Fibroblast of skin of left quadriceps (primary cell): ENCODE data around the gene FTCD.
"Not testable (repeated sequence)": the region's sequence is repeated elsewhere in the genome, so short reads cannot be mapped to it uniquely, and the experiment has no call there.

Experiments
- DNase-seq, 2 experiments: peaks; one replicate each; pipeline ENCODE4 v3.0.0-alpha.2; 2013; ENCODE audit warnings: low read depth in 2 of 2

The FTCD gene

DNA sequence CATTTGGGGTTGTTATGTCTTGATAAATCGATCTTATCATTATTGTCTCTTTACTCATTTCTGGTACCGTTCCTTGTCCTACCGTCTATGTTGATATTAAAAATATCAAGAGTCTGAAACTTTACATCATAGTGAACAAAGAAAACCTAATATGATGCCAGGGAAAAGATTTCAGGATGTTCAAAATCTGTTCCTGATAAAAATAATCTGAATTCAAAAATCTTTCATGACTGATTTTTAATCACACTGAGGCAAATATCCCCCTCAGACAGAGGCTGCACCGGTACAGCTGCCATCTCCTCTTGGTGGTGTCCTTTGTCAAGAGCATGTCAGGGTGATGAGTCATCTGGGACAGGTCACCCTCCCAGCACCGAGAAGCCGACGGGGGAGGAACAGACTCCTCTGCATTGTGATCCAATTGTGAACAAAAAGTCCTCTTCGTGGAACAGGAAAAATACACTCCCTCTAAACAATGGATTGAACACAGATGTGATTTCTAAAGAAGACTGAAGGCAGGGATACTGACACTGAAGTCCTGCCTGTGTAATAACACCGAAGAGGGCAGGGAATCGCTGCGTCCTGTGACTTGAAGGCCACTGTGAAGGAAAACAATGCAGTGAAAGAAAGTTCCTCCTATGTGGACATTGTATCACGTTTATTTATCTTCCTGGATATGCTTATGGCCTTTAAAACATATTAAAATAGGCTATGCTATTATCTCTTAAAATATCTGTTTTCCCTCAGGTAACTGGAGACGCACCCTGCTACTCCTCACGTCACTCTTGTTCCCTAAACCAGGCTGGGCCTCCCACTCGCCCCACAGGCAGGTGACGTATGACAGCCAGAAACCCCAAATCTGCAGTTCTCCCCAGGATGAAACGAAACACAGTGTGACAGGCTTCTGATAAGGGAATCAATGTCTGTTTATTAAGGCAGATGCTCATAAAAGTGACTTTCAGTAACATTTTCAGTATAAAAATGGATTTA, 33.1 kb upstream of the FTCD start:
- DNase-seq: no peak

DNA sequence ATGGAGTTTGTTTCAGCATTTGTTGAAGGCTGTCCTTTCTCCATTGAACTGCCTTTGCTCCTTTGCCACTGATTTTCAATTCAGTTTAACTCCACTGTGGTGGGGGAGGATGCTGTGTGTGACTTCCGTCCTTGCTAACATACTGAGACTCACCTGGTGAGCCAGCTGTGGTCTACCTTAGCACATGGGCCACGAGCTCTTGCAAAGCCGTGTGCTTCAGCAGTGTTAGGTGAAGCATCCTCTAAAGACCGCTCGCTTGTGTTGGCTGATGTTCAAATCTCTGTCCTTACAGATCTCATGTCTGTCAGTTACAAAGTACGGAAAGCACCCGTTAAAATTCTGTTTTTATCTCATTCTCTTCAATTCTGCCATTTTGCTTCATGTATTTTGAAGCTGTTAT, 32.4 kb upstream of the FTCD start:
- DNase-seq: no peak

DNA sequence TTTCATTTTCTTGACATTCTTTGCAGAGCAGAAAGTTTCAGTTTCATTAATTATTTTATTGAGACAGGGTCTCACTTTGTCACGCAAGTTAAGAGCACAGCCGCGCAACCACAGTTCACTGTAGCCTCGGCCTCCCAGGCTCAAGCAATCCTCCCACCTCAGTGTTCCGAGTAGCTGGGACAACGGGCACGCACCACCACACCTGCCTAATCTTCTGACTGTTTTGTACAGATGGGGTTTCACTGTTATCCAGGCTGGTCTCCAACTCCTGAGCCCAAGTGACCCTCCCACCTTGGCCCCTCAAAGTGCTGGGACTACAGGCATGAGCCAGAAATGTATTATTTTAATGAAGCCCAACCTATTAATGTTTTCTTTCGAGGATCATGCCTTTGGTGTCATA, 31.9 kb upstream of the FTCD start:
- DNase-seq: no peak

DNA sequence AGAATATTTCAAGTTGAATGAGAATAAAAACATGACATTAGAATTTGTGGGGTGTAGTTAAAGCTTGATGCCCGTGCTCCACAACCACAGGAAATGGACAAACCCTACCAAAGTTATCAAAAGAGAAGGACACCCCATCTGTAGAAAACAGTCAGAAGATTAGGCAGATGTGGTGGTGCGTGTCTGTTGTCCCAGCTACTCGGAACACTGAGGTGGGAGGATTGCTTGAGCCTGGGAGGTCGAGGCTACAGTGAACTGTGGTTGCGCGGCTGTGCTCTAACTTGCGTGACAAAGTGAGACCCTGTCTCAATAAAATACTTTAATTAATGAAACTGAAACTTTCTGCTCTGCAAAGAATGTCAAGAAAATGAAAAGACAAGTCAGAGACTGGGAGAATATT, 30.3 kb upstream of the FTCD start:
- DNase-seq: no peak

DNA sequence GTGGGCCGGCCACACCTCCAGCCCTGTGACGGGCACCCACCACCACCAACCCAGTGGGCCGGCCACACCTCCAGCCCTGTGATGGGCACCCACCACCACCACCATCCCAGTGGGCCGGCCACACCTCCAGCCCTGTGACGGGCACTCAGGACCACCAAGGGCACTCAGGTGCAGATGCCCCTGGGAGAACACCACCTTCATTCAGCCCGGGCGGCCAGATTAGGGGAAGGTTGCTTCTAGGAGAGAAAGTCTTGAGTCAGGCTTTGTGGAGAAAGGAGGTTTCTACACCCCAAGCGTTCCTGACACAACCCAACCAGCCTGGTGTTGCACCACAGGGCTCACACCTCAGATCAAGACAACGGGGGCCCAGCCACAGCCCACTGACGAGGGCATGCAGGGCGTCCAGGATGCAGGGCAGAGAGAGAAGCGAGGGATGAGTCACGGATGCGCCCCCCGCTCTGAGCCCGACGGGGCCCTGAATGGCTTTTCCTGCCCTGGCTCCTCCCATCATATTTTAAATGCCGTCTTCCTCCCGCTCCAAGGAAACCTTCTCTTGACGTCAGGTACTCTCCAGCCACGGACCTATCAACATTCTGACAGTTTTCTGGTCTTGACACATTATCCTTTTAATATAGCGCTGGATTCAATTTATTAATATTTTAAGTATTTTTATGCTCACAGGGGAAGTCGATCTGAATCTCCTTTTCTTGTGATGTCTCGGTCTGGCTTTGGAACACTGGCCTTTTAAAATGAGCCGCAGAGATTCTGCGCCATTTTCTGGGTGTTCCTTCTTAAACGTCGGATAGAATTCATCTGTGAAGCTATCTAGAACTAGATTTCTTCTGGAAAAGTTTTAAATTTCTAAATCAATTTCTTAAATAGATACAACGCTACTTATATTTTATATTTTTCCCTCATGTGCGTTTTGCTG, 29.5 kb upstream of the FTCD start:
- peak; percentile 78 to 79 for DNase-seq

DNA sequence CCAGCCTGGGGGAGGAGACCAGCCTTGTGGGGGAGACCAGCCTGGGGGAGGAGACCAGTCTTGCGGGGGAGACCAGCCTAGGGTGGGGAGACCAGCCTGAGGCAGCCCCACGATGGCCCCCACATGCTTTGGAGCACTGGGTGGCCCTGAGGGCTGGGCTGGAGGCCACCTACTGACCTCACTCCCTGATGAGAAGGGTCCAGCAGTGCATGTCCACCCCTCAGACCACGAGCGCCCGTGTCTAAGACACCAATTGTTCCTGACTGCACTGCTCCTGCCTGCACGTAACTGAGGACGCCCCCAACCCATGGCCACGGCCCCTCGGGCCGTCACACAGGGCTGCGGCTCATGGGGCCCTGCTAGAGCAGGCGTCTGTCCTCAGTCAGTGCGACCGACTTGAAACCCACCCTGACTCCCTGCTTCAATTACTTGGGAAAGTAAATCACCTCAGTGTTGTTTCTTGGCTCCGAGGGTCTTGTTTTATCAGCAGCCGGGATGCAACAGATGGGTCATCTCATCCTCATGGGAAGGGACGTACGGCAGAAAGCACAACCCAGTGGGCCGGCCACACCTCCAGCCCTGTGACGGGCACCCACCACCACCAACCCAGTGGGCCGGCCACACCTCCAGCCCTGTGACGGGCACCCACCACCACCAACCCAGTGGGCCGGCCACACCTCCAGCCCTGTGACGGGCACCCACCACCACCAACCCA, 28.7 kb upstream of the FTCD start, which contains the start of gene SPATC1L:
Gene SPATC1L, minus strand, starts transcription at position 550 of the 715 bp plus-strand sequence. CDS start 1,643 bp downstream, outside the sequence.
- peak; percentile 48 to 51 for DNase-seq

DNA sequence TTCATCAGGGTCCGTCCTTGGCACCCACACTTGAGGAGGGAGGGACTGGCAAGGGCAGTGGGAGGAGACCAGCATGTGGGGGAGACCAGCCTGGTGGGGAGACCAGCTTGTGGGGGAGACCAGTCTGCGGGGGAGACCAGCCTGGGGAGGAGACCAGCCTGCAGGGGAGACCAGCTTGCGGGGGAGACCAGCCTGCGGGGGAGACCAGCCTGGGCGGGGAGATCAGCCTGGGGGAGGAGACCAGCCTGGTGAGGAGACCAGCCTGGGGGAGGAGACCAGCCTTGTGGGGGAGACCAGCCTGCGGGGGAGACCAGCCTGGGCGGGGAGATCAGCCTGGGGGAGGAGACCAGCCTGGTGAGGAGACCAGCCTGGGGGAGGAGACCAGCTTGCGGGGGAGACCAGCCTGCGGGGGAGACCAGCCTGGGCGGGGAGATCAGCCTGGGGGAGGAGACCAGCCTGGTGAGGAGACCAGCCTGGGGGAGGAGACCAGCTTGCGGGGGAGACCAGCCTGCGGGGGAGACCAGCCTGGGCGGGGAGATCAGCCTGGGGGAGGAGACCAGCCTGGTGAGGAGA, 28.0 kb upstream of the FTCD start:
- not testable (repeated sequence) for DNase-seq

DNA sequence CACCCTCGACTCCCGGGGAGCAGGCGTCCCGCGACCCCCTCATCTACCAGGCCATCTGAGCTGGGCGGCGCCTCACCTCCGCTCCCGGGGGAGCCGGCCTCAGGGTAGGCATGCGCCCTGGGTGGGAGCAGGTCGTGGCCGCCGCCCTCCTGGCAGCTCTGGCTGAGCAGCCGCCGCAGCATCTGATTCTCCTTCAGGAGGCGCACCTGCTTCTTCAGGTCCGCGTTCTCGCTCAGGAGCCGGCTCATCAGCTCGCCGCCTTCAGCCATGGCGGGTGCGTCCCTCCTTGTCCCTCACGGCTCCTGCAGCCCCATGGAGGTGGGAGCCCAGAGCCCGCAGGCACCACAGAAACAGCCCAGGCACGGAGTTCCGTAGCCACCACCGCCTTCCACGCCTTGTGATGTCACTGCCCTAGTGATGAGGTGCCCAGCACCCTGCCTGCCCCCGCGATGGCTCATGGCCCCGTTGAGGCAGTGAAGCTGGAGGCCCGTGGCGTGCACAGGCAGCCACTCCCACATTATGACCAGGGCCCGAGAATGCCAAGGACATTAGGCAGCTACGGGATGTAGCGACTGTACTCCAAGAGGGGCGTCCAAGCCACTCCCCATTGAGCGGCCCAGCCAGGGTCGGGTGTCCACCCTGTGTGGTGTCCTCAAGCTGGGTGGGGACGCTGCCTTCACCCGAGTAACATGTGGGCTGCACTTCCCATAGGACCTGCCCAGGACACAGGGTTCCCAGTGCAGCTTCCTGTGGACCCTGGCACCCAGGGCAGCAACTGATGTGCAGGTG, 27.4 kb upstream of the FTCD start:
- DNase-seq: no peak

DNA sequence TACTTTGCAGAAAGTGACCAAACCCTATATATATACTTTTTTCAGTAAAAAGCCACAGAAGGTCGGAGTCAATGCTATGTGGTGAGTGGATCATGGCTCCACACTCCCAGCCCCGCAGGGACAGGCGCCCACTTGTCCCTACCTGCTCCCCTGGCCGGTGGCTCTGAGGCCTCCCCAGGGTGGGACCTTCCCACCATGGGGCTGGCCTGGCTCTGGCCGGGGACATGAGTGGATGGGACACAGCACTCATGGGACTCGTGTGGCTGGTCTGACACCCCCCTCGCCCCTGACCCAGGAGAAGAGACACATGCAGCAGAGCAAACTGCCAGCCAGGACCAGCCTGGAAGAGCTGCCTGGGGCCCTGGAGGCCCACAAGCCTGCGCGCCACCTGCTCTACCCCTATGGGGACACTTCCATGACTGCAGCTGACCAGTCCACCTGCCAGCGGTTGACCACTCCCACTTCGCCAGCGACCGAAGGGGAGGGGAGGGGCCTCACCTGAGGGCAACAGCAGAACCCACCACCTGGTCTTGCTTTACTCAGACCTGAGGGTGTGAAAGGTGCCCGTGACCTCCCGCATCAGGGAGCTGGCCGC, 26.7 kb upstream of the FTCD start:
- DNase-seq: no peak

DNA sequence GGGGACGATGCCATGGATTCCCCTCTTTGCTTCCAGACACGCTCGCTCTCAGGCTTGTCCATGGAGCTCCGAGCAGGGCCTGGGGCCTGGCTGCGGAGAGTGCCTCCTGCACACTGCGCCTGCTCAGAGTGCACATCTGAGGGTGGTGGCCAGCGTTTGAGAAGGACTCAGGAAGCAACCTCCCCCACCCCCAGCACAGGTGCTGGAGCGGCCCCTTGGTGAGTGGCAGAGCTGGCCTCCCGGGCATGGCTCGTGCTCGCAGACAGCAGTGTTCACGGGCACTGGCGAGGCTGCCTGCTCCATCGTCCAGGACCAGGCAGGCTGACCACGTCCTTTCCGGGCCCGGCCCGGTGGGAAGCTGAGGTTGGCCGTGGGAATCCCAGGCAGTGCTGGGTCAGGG, 26.1 kb upstream of the FTCD start:
- no peak for DNase-seq

DNA sequence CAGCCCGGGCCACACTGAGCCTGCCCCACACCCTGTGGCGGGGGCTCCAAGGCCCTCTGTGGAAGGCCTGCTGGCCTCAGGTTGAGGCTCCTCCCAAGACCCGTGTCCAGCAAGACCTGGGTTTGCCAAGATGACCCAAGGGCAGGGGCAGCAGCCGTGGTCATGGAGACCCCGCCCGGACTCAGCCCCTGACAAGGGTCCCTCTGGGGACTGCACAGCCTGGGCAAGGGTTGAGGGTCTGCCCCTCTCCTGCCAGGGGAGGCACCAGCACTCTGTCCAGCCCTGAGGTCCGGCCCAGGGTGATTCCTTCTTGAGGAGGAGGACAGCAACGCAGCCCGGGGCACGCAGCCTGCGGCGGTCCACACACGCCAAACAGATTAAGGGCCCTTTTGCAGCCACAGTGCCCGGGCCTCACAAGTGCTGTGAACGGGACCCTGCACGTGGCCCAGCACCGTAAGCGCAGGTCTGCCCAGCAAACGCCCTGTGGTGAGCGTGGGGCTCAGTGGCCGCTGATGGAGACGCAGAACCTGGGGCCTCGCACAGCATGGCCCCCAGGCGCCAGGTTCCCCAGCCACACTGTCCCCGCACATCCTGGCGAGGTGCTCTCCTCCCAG, 25.5 kb upstream of the FTCD start:
- no peak for DNase-seq

DNA sequence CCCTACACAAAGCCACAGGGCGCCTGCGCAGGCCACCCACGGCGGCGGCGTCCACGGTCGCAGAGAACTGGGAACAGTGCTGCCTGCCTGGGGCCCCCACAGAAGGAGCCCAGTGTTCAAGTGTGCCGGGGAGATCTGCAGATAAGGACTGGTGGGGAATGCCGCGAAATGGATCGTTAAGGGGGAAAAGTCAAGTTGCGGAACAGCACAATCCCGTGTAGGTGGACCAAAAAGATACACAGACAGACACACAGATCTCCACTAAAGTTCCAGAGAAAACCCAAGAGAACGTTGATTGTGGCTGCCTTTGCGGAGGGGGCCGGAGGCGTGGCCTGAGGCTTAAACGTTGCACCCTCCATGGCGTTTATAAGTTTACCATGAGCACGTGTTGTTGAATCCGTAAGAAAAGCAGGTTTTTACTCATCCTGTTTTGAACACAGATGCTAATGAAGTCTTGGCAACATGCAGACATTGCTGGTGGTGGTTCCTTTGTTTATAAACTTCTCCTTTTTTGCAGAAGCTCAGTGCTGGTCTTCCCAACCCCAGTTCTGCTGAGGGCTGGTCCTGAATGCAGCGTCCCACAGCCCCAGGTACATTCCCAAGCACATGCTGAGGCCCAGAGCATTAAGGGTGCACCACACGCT, 24.8 kb upstream of the FTCD start:
- no peak for DNase-seq

DNA sequence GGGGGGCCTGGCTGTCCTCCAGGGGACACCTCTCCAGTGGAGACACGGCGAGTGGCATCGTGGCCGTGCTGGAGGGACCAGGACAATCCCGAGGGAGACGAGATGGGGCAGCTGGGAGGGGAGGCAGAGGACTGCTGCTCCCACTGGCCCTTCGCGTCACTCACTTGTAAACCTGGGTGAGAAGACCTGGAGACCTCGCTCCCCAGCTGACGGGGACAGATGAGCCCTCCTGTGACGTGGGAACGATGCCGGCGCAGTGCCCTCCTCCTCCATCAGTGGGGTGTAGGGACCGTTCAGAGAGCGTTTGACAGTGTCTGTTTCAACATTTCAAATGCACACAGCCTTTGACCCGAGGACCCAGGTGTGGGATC, 24.3 kb upstream of the FTCD start:
- no peak for DNase-seq

DNA sequence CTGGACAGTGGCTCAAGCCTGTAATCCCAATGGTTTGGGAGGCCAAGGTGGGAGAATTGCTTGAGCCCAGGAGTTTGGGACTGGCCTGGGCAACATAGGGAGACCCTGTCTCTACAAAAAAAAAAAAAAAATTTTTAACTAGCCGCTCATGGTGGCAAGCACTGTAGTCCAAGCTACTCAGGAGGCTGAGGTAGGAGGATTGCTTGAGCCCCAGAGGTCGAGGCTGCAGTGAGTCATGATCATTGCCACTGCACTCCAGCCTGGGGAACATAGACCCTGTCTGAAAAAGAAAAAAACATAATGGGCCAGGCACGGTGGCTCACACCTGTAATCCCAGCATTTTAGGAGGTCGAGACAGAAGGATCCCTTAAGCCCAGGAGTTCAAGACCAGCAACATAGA, 23.6 kb upstream of the FTCD start:
- DNase-seq: no peak

DNA sequence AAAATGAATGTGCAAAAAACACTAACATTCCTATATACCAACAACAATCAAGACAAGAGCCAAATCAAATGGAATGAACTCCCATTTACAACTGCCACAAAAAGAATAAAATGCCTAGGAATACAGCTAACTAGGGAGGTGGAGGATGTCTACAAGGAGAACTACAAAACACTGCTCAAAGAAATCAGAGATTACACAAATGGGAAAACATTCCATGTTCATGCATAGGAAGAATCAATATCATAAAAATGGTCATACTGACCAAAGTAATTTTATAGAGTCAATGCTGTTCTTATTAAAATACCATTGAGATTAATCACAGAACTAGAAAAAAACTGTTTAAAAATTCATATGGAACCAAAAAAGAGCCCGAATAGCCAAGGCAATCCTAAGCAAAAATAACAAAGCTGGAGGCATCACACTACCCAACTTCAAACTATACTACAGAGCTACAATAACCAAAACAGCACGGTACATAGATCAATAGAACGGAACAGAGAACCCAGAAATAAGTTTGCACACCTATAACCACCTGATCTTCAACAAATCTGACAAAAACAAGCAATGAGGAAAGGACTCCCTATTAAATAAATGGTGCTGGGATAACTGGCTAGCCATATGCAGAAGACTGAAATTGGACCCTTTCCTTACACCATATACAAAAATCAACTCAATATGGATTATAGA, 21.2 kb upstream of the FTCD start:
- not testable (repeated sequence) for DNase-seq

DNA sequence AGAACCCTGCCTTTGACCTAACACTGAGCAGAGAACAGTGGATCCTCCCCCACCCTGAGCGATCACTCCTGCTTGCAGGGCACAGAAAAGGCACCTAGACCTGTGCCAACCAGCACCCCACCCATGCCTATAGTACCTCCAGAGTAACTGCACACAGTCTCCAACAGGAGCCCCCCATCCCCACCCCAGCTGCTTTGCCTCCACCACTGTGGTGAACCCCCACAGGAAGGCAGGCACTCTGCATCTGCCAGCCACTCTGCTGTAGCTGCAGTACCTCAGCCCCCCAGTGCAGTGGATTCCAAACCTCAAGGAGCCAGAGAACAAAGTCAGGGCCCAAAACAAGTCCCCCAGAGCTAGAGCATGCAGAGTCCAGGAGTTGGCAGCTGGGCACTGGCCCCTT, 18.2 kb upstream of the FTCD start:
- no peak for DNase-seq

DNA sequence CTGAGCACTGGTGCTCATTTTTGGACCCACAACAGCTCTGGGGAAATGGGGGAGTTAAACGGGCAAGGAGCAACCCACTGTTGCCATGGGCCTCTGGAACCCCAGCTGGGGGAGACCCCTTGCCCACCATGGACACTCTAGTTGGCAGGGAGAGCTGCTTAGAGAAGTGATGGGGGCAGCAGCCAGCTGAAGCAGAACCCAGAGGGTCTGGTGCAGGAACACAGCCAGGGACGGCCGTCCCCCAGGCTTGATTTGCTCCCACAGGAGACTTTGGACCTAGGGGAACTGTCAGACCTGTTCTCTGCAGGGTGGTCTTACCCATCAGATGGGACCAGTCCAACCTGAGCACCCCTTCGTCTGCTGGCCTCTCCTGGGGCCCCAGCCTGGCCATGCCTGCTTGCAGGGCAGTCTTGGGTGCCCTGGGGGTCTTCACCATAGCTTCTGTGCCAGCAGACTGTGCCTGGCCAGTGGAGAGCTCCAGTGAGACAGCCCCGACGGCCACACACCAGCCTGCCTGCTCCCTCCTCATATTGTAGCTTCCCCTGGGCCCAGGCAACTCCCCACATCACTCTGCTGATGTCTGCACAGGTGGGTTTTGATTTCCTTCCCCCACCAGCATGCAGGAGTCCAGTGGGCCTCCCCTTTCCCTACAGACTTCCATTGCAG, 17.6 kb upstream of the FTCD start:
- DNase-seq: no peak
